HTR-8/SVneo (cell line): ENCODE measurements around the gene CD48.
"Not testable (repeated sequence)": the region's sequence is repeated elsewhere in the genome, so short reads cannot be mapped to it uniquely, and the experiment has no call there.

Source experiments
- DNase-seq: peaks from one replicate; pipeline ENCODE4 v3.0.0; 2011; ENCODE audit warnings: low spot score, mixed read lengths; ENCODE audit not compliant: insufficient read length
- FAIRE-seq: peaks from 2 replicates; lab custom pipeline; 2011; peaks lifted over from hg19 to GRCh38; lab: Jason Lieb, UNC

The CD48 gene

DNA sequence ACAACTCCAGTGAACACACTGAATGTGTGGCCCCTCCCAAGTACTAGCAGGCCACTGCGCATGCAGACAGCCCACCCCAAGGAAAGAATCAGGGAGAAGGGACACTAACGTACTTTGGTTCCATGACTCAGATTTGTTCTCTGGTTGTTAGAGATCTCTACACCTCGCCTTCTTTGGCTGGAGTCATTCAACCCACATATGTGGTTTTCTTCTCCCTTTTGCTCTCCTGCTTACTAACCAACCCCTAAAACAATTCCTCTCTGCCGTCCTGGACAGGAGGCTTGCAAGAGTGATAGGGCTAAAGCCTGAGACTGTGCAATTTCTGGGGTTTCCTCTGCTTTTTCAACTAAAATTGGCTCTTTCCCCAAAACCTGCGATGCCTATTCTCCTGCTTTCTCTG is 5.7 kb upstream of the CD48 start:
- DNase-seq (no peak), FAIRE-seq (no peak)

DNA sequence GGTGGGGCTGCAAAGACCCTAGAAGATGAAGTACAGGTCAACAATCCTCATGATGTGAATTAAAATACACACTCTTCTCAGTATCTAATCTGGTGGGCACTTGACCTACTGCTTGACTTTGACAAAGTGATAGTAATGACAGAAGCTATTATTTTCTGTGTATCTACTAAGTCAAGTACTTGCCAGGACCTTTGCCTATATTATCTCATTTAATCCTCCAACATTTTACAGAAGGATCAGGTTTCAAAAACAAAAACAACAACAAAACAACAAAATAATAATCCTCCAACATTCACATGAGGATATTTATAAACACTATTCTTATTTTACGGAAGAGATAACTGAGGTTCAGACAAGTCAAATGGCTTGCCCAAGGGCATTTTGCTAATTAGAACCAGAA is 4.4 kb upstream of the CD48 start:
- FAIRE-seq (no peak), DNase-seq (no peak)

DNA sequence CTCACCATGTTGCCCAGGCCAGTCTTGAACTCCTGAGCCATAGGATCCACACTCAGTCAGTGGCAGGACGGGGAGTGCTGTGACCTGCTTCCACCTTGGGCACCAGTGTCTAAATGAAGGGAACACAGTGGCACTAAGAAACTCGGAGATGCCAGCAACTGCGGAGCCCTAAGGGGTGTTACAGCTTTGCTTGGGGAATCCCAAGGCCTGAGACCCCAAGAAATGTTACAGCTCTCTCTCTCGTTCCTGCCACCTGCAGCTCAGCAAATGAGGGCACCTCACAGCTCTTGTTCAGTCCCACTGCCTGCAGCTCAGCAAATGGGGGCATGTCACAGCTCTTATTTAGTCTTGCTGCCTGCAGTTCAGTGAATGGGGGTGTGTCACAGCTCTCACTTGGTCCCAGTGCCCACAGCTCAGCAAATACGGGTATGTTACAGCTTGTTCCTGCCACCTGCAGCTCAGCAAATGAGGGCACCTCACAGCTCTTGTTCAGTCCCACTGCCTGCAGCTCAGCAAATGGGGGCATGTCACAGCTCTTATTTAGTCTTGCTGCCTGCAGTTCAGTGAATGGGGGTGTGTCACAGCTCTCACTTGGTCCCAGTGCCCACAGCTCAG is 2.5 kb upstream of the CD48 start:
- not testable (repeated sequence) for FAIRE-seq

DNA sequence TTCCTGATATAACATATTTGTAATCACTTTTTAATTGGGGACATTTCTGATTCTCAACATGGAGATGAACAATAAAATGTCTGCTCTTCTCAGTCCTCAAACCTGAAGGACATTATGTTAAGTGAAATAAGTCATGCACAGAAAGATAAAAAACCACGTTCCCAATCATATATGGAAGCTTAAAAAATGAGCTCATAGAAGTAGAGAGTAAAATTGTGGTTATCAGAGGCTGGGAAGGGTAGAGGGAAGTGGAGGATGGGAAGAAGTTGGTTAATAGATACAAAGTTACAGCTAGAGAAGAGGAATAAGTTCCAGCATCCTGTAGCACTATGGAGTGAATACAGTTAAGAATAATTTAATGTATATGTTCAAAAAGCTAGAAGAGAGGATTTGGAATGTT is 1.5 kb upstream of the CD48 start:
- DNase-seq: no peak

More for the DNA sequence above, 2.5 kb upstream of the CD48 start:
- DNase-seq: not testable (repeated sequence)

DNA sequence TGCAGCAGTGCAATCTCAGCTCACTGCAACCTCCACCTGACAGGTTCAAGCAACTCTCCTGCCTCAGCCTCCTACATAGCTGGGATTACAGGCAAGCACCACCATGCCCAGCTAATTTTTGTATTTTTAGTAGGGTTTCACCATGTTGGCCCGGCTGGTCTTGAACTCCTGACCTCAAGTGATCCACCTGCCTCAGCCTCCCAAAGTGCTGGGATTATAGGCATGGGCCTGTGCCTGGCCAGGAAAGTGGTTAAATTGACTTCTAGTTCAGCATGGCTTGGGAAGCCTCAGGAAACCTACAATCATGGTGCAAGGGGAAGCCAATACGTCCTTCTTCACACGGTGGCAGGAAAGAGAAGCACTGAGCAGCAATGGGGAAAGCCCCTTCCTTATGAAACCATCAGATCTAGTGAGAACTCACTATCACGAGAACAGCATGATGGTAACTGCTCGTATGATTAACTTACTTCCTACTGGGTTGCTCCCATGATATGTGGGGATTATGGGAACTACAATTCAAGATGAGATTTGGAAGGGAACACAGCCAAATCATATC is 981 bp upstream of the CD48 start:
- not testable (repeated sequence) for FAIRE-seq, DNase-seq

More for the DNA sequence above, 1.5 kb upstream of the CD48 start:
- FAIRE-seq: no peak

DNA sequence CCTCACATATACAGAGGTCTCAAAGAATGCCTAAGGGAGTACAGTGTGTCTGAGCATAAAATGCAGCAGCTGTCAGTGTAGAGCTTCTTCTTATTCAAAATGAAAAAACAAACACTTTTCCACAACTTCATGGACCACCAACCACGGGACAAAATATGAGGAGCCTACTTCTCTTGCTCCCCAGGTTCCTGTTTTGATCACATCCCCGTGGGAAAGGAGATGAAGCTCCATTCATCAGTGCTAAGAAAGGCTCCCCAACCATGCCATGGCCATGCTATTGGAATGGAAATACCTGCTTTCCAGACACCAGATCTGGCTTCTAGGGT is 383 bp downstream of the CD48 start:
- FAIRE-seq: no peak
- no peak for DNase-seq

DNA sequence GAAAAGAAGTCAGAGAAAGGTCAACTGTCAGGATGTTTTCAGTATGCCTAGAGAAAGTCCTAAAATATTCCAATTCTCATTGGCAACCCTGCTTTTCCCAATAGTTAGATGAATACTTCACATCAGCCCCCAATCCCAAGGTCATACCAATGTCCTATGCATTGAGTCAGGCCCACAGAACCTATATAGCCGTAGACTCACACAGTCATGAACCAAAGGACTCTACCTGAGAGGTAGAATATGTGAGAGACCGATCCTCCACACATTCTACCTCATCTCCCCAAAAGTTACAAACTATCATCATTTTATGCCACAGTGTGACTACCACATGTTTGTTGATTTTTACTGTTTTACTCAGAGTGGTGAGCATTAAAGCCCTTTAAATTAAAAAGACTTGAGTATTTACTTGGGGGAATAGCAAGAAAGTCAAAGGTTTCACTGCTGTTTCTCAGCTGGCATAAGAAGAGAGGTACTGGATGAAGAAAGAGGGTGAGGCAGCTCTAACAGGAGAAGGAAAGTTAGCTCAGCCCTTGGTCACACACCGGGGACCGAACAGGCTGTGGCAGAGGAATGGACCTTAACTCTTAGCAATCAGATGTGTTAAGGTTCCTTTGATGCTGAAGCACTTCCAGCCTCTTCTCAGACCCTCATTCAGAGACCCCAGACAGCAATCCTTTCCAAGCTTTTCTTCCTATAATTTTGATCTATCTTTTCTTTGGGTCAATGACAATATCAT is 937 bp downstream of the CD48 start:
- FAIRE-seq (no peak), DNase-seq (no peak)

DNA sequence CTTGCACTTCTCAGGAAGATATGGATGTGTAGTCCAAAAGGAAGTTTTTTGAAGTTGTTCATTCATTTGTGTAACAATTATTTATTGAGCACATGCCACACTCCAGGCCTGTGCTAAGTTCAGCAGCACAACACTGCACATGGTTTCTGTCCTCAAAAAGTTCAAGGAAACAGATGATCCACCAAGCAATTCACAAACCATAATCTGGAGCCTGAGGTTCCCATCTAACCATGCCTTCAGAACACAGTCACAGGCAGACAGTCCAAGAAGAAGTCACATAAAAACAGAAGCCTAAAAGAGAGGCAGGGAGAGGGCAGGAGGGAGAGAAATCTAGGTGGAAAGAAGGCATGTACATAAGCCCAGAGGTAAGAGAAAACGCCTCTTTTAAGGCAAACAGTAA is 1.9 kb downstream of the CD48 start:
- DNase-seq (no peak), FAIRE-seq (no peak)

DNA sequence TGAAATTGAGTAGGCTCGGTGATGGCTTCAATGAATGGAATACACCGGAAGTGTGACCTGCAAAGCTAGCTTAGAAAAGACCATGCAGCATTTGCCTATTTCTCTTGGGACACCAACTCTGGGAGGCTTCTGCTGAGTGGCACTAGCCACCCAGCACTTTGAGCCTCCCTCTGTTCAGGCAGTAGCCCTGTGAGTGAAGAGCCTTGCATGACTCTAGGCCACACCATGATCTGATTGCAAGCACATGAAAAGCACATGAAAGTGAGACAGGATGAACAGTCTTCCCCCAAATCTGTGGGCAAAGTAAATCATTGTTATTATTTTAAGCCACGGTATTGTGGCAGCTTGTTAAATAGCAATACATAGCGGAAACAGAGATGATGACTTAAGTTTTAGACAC is 2.8 kb downstream of the CD48 start:
- FAIRE-seq: no peak
- DNase-seq: no peak

DNA sequence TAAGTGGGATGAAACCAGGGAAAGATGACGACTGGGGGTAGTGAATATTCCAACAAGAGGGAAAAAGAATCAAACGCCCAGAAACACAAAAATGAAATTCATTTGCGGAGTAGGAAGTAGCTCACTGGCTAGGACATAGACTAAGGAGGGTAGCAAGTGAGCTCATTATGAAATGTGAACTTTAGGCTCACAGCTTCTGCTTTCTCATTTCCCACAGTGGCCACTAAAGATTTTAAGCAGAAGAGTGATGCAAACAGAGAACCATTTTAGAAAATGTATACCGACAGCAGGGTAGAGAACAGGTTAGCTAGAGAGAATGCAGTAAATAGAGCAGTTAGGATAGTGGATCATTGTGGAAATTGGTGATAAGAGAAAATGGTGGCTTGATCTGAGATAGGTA is 3.5 kb downstream of the CD48 start:
- FAIRE-seq: no peak

DNA sequence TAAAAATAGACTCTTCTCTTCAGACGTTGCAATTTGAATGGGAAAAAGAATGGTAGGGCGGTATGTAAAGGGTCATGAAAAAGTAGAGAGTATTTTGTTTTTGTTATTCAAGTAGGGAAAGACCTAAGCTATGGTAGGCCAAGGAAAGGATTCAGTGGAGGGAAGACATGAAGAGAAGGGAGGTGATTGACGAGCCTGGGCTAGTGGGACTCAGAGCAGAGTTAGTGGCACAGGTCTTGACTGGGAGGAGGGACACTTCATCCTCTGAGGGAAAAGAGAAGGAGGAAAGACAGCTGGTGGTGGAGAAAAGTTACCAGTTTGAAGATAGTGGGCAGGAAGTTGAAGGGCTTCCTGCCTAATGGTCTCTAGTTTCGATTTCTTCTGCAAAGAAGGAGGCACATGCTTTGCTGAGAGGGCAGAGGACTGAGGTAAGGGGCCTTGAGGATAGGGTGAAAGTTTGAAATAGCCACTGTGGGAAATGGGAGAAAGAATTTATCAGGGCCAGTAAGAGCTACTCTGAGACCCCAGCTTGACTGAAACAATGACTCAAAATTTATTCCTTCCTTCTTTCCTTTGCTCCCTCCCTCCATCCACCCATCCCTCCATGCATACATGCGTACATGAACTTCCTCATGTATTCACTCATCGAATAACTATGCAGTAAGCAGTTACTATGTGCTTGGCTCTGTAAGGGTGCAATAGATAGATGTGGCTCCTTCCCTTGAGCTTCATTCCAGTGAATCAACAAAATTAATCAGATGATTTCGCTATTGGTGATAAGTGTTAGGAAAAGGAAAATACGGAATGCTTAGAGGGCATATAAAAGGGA is 4.2 kb downstream of the CD48 start:
- FAIRE-seq (no peak), DNase-seq (no peak)

More for the DNA sequence above, 3.5 kb downstream of the CD48 start:
- no peak for DNase-seq

DNA sequence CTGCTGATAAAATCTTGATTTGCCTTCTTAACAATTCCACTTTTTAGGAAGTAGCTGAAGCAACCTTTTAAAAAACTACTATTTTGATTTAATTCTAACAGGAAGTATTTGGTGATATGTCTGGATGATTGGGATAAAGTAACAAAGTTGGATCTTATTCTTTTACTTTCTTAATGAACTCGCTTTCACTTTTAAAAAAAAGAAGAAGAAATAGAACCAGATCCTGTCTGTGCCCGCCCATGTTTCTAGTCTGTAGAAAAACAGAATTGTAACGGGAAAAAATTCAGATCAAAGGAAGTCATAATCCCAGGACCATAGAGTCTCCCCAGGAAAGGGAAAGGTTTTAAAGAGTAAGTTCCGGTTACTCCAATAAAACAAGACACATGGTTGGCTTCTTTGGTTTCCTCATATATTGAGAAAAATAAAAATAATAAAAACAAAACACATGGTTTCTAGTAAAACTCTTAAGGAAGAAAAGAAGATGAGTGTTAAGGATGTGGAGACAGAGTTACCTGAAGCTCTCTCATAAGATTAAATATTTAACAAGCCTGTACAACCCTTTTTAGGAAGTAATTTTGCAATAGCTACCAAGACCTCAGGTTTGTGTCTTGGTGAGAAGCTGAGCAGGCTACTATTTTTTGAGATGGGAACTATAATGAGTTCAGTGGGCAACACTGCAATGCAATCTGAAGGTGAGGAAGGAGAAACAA is 4.9 kb downstream of the CD48 start:
- FAIRE-seq (no peak), DNase-seq (no peak)

DNA sequence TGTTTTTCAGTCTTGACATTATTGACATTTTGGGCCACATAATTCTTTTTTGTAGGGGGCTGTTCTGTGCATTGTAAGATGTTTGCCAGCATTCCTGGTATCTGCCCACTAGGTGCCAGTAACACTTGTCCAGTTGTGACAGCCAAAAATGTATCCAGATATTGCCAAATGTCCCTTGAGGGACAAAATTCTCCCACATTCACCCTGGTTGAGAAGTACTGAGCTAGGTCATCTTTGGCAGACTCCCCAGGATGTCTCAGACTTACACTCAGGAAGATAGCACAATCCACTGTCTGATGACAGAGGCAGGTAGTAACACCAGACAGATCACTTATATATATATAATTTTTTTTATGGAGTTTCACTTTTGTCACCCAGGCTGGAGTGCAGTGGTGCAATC is 5.9 kb downstream of the CD48 start:
- no peak for FAIRE-seq
- DNase-seq: no peak

DNA sequence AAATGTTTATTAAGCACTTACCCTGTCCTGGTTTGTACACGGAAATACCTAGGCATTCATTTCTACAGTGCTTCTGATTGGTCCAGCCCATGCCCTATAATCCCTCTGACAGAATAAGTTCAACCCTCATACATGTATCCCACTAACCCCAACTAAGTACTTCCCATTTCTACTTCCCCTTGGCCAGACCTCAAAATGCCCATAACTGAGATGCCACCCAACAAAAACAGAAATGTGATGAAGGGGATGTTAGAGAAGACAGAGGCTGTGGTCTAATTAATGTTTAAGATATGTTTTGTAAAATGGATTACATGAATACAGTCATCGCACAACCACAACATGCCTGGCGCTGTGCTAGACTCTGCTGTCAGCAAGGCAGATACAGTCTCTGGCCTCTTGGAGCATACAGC is 6.4 kb downstream of the CD48 start:
- FAIRE-seq: peak; percentile 13
- not testable (repeated sequence) for DNase-seq

DNA sequence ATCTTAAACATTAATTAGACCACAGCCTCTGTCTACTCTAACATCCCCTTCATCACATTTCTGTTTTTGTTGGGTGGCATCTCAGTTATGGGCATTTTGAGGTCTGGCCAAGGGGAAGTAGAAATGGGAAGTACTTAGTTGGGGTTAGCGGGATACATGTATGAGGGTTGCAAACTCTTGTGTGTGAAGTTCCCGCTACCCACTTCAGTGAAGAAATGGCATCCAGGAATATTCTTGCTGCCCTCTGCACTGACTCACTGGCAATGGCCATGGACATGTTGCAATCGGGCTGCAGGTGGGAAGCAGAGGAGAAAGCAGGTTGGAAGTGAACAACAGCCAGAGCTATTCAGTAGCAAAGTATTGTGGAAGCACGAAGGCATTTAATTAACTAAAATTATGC is 7.4 kb downstream of the CD48 start:
- DNase-seq (no peak), FAIRE-seq (no peak)

DNA sequence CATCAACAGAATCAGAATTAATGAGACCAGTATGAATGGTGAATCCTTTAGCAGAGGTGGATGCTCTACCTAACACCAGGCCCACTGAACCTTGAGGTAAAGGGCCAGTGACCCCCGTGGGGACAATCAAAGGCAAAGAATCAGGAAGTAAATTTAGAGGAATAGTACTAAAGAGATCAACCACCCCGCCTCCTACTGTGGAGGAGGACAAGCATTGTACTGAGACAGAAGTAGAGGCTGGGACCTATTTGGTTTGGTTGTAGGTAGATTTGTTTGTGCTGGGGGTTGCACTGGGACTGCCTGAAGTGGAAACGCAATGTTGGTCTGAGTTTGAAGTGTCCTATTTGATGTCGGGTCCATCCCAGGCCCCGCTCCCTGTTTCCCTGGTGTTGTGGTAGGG is 9.5 kb downstream of the CD48 start:
- DNase-seq: no peak
- FAIRE-seq: no peak

DNA sequence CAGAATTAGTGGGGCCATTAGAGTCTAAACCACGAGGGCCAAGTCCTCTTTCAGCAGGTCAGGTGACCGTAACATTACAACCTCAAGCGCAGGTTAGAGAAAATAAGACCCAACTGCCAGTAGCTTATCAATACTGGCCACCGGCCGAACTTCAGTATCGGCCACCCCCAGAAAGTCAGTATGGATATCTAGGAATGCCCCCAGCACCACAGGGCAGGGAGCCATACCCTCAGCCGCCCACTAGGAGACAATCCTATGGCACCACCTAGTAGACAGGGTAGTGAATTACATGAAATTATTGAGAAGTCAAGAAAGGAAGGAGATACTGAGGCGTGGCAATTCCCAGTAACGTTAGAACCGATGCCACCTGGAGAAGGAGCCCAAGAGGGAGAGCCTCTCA is 19.2 kb downstream of the CD48 start:
- not testable (repeated sequence) for FAIRE-seq

DNA sequence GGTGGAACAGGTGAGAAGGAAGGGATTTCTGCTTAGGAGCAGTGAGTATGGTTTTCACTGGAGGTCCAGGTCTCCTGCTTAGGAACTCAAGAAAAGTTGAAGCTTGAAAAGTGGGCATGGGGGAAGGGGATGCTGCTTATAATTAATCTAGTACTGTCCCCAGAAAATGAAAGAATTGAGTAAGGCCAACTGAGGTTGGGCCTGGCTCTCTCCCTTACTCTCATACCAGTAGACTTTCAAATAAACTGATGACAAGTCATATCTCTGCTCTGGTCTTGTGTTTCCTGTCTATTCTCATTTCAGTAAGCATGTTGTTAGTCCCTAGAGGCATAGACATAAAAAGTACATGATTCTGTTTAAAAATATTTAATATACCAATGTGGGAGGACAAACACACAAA is 26.4 kb downstream of the CD48 start:
- FAIRE-seq: no peak
- no peak for DNase-seq

More for the DNA sequence above, 19.2 kb downstream of the CD48 start:
- not testable (repeated sequence) for DNase-seq

DNA sequence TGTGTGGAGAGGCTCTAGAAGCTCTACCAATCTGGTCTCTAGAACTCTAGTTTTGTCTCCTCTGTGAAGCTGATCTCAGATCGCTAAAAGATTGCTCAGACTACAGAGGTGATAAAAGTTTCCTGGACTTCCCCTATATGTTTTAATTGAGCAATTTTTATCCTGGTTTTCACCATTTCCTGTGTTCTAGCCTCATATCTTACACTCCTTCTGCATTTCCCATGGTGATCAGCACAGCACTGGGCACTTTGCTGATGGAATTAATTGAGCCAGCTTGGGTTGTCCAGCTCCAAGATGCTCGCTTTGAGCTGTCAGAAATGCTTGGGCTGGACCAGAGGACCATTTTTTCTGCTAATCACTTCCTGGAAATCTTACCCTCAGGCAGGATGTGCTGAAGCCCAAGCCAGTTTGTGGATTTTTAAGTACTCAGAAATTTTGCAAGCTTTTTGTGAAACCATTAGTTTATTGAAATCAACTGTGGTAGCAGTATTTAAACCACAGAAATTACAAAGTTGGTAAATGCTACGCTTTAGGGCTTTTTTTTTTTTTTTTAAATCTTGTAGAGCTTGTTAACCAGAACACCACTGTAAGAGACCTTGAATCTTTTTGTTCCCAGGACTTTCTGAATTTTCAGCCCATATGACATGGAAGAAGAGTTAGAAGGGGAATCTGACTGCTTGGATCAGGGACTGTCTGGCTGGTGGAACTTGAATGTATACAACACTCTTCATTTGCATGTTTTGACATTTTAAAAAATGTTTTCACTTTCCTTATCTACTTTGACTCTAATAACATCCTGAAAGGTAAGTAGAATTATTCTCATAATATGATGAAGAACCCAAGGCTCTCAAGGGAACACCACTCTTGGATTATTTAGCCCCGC is 28.4 kb downstream of the CD48 start:
- FAIRE-seq (no peak), DNase-seq (no peak)

DNA sequence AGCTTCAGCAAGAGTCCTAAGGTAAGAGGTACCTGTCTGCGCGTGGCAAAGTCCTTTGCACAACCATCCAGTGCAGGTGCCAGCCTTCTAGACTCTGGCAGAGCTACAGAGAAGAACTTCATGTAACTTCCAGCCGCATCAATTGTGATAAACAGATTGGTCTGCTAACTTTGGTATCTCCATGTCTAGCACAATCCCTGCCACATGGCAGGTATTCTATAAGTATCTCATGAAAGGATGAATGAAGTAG is 29.8 kb downstream of the CD48 start:
- FAIRE-seq (no peak), DNase-seq (no peak)
